ENCODE measurements around the gene GABARAP.

Gene GABARAP

GRCh38 chr17:7215652-7216180 lies 26.5 kb downstream of the GABARAP start:
- TF ChIP-seq EP300 (IDR thresholded peaks at IDR 0.05; ENCODE audit: borderline replicate concordance) (no peak), TAF1 (IDR thresholded peaks at IDR 0.05; ENCODE audit: low read depth) (no peak), ZBTB7A (IDR thresholded peaks at IDR 0.05; ENCODE audit: low read depth) (no peak), CREB1 (IDR thresholded peaks at IDR 0.05; ENCODE audit: low read depth) (no peak), CEBPB (IDR thresholded peaks at IDR 0.05) (no peak), TCF12 (IDR thresholded peaks at IDR 0.05; ENCODE audit: low read depth) (no peak), YY1 (IDR thresholded peaks at IDR 0.05; ENCODE audit: low read depth) (no peak), TEAD4 (IDR thresholded peaks at IDR 0.05) (no peak)

GRCh38 chr17:7215136-7215638 lies 27.1 kb downstream of the GABARAP start:
- TF ChIP-seq USF1 (IDR thresholded peaks at IDR 0.05) (no peak), TEAD4 (IDR thresholded peaks at IDR 0.05) (peak; percentile 25; the same call in 1 of the 2 replicates)

- TF ChIP-seq YY1 (IDR thresholded peaks at IDR 0.05; ENCODE audit: low read depth) (no peak), FOXM1 (IDR thresholded peaks at IDR 0.05; ENCODE audit: borderline replicate concordance, low read depth) (no peak), TEAD4 (IDR thresholded peaks at IDR 0.05) (no peak), EP300 (IDR thresholded peaks at IDR 0.05; ENCODE audit: borderline replicate concordance) (no peak), TAF1 (IDR thresholded peaks at IDR 0.05; ENCODE audit: low read depth) (no peak; the same call in 1 of the 2 replicates), MAX (IDR thresholded peaks at IDR 0.05) (peak; percentile 38; the same call in 1 of the 2 replicates), CEBPB (IDR thresholded peaks at IDR 0.05) (no peak), NFIC (IDR thresholded peaks at IDR 0.05) (peak; percentile 9; the same call in 1 of the 2 replicates), USF1 (IDR thresholded peaks at IDR 0.05) (no peak), EGR1 (IDR thresholded peaks at IDR 0.05) (peak; percentile 49; the same call in 1 of the 2 replicates), TCF12 (IDR thresholded peaks at IDR 0.05; ENCODE audit: low read depth) (0 out of 2 replicates have a peak, but pooled peaks have one; percentile 41), CREB1 (IDR thresholded peaks at IDR 0.05; ENCODE audit: low read depth) (peak; percentile 34; the same call in 1 of the 2 replicates), ZBTB7A (IDR thresholded peaks at IDR 0.05; ENCODE audit: low read depth) (no peak), REST (IDR thresholded peaks at IDR 0.05; ENCODE audit: low read depth) (no peak), RAD21 (IDR thresholded peaks at IDR 0.05; ENCODE audit: low read depth) (no peak)
Measured at GRCh38 chr17:7214300-7215135, 27.7 kb downstream of the GABARAP start.

- no peak; the same call in 1 of the 2 replicates for TF ChIP-seq ZBTB7A (IDR thresholded peaks at IDR 0.05; ENCODE audit: low read depth)
- 0 out of 2 replicates have a peak, but pooled peaks have one; percentile 34 for TF ChIP-seq CEBPB (IDR thresholded peaks at IDR 0.05)
- no peak for TF ChIP-seq RAD21 (IDR thresholded peaks at IDR 0.05; ENCODE audit: low read depth)
- TF ChIP-seq FOXM1 (IDR thresholded peaks at IDR 0.05; ENCODE audit: borderline replicate concordance, low read depth) = peak; percentile 70; the same call in 1 of the 2 replicates
- TF ChIP-seq EGR1 (IDR thresholded peaks at IDR 0.05) = no peak
Measured at GRCh38 chr17:7213895-7214299, 28.4 kb downstream of the GABARAP start.

GRCh38 chr17:7211491-7212273 lies 30.6 kb downstream of the GABARAP start:
- no peak for TF ChIP-seq ZBTB7A (IDR thresholded peaks at IDR 0.05; ENCODE audit: low read depth)
- no peak for TF ChIP-seq EGR1 (IDR thresholded peaks at IDR 0.05)
- TF ChIP-seq FOXM1 (IDR thresholded peaks at IDR 0.05; ENCODE audit: borderline replicate concordance, low read depth) = no peak
- no peak for TF ChIP-seq CEBPB (IDR thresholded peaks at IDR 0.05)
- no peak for TF ChIP-seq NFIC (IDR thresholded peaks at IDR 0.05)
- no peak for TF ChIP-seq RAD21 (IDR thresholded peaks at IDR 0.05; ENCODE audit: low read depth)
- TF ChIP-seq CREB1 (IDR thresholded peaks at IDR 0.05; ENCODE audit: low read depth) = no peak
- no peak for TF ChIP-seq REST (IDR thresholded peaks at IDR 0.05; ENCODE audit: low read depth)
- no peak for TF ChIP-seq MAX (IDR thresholded peaks at IDR 0.05)
- TF ChIP-seq TCF12 (IDR thresholded peaks at IDR 0.05; ENCODE audit: low read depth) = no peak
- no peak for TF ChIP-seq USF1 (IDR thresholded peaks at IDR 0.05)
- no peak for TF ChIP-seq TAF1 (IDR thresholded peaks at IDR 0.05; ENCODE audit: low read depth)
- TF ChIP-seq EP300 (IDR thresholded peaks at IDR 0.05; ENCODE audit: borderline replicate concordance) = no peak

Measured in Ishikawa (cell line).